DOHH2 (cell line): ENCODE data around the gene OR2M2.

ENCODE experiments used
- H3F3A ChIP-seq: fragments of 200-600 bp; sonication (generic), shearing (Covaris generic); 2 replicates; pipeline ENCODE4 v1.6.0; 2016; ENCODE audit warnings: antibody characterized with exemption, mild to moderate bottlenecking; ENCODE audit not compliant: control insufficient read depth, insufficient read depth
- H3K27ac ChIP-seq: fragments of 200-600 bp; sonication (generic); 2 replicates; pipeline ENCODE4 v1.5.1; 2014; ENCODE audit warnings: low read depth, mild to moderate bottlenecking, low read length, moderate library complexity
- H3K27me3 ChIP-seq: fragments of 200-600 bp; sonication (generic); 2 replicates; pipeline ENCODE4 v1.6.1; 2014; ENCODE audit warnings: mild to moderate bottlenecking, low read length, mixed read lengths; ENCODE audit not compliant: control insufficient read depth
- H3K36me3 ChIP-seq: fragments of 200-600 bp; sonication (generic); 2 replicates; pipeline ENCODE4 v1.6.1; 2014; ENCODE audit warnings: mild to moderate bottlenecking, low read length, moderate library complexity, mixed read lengths; ENCODE audit not compliant: control insufficient read depth
- H3K4me1 ChIP-seq: fragments of 200-600 bp; sonication (generic); 2 replicates; pipeline ENCODE4 v1.6.1; 2014; ENCODE audit warnings: mild to moderate bottlenecking, low read length, mixed read lengths; ENCODE audit not compliant: control insufficient read depth
- H3K4me2 ChIP-seq: fragments of 200-600 bp; sonication (generic); 2 replicates; pipeline ENCODE4 v1.6.0; 2014; ENCODE audit warnings: mild to moderate bottlenecking, low read length, moderate library complexity
- H3K4me3 ChIP-seq: fragments of 200-600 bp; sonication (generic); 2 replicates; pipeline ENCODE4 v1.5.1; 2014; ENCODE audit warnings: mild to moderate bottlenecking, low read length, mixed read lengths
- H3K79me2 ChIP-seq: fragments of 200-600 bp; sonication (generic); 2 replicates; pipeline ENCODE4 v1.6.1; 2014; ENCODE audit warnings: mild to moderate bottlenecking, low read length, mixed read lengths; ENCODE audit not compliant: control insufficient read depth
- H3K9me2 ChIP-seq: fragments of 200-600 bp; sonication (generic); replicated peaks from 2 replicates; pipeline ENCODE4 v1.6.1; 2014; ENCODE audit warnings: mild to moderate bottlenecking, low read length, mixed read lengths; ENCODE audit not compliant: control insufficient read depth
- H3K9me3 ChIP-seq: fragments of 200-600 bp; sonication (generic); 2 replicates; pipeline ENCODE4 v1.6.1; 2014; ENCODE audit warnings: antibody characterized with exemption, low read length, mixed read lengths; ENCODE audit not compliant: control insufficient read depth, insufficient read depth
- H4K20me1 ChIP-seq: fragments of 200-600 bp; sonication (generic); 2 replicates; pipeline ENCODE4 v1.6.0; 2014; ENCODE audit warnings: low read depth, mild to moderate bottlenecking, antibody characterized with exemption, low read length, moderate library complexity; ENCODE audit not compliant: control insufficient read depth, insufficient read depth
- EZH2phosphoT487 ChIP-seq: fragments of 200-600 bp; sonication (generic); IDR thresholded peaks from 2 replicates; pipeline ENCODE4 v1.6.1; 2017; ENCODE audit warnings: borderline replicate concordance, mild to moderate bottlenecking, antibody characterized with exemption, low read length, moderate library complexity, mixed read lengths
- TF ChIP-seq, protein P1 (sequence below): fragments of 200-600 bp; sonication (generic); IDR thresholded peaks from one replicate; pipeline ENCODE4 v1.5.1; 2014; ENCODE audit warnings: antibody characterized with exemption, mild to moderate bottlenecking, low read depth, low read length; ENCODE audit not compliant: poor library complexity, severe bottlenecking

Gene OR2M2

DNA sequence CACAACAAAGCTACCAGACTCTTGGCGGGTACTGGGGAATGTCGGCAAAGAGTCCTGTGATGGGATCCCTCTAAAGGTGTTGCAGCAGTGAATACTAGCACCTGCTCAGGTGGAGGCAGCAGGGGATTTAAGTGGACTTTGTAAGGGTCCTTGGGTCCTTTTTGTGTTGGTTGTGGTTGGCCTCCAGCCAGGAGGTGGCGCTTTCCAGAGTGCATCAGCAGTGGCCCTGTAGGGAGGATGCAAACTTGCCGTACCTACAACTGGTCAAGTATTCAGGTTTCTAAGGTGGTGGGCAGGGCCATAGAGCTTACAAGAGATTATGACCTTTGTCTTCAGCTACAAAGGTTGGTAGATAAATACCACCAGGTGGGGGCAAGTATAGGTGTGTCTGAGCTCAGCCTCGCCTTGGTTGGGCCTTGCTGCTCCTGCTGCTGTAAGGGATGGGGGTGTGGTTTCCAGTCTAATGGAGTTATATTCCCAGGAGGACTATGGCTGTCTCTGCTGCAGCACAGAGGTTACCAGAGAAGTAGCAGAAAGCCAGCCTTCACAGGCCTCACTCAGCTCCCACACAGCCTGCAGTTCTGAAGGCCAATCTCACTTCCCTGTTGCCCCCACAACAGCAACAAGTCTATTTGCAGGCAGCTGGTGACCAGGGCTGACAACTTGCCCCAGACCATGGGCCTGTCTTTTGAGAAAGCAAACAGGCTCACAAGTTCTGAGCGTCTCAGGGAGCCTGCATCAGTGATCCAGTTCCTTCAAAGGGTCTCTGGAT, 22.4 kb upstream of the OR2M2 start:
- Histone ChIP-seq H3K27ac (no peak overlapping the region), H3K4me1 (no peaks in the 10 kb centered on the region), H3K9me3 (no peaks in the 10 kb centered on the region), H3K9me2 (no peaks in the 10 kb centered on the region), H3K79me2 (no peaks in the 10 kb centered on the region), H3K4me2 (no peak overlapping the region), H4K20me1 (no peaks in the 10 kb centered on the region), H3K36me3 (no peaks in the 10 kb centered on the region), H3K27me3 (no peaks in the 10 kb centered on the region), H3K4me3 (no peak overlapping the region), H3F3A (no peaks in the 10 kb centered on the region)
- TF ChIP-seq, protein P1, sequence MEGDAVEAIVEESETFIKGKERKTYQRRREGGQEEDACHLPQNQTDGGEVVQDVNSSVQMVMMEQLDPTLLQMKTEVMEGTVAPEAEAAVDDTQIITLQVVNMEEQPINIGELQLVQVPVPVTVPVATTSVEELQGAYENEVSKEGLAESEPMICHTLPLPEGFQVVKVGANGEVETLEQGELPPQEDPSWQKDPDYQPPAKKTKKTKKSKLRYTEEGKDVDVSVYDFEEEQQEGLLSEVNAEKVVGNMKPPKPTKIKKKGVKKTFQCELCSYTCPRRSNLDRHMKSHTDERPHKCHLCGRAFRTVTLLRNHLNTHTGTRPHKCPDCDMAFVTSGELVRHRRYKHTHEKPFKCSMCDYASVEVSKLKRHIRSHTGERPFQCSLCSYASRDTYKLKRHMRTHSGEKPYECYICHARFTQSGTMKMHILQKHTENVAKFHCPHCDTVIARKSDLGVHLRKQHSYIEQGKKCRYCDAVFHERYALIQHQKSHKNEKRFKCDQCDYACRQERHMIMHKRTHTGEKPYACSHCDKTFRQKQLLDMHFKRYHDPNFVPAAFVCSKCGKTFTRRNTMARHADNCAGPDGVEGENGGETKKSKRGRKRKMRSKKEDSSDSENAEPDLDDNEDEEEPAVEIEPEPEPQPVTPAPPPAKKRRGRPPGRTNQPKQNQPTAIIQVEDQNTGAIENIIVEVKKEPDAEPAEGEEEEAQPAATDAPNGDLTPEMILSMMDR, result peak; percentile 19
- TF ChIP-seq EZH2phosphoT487, result no peak

DNA sequence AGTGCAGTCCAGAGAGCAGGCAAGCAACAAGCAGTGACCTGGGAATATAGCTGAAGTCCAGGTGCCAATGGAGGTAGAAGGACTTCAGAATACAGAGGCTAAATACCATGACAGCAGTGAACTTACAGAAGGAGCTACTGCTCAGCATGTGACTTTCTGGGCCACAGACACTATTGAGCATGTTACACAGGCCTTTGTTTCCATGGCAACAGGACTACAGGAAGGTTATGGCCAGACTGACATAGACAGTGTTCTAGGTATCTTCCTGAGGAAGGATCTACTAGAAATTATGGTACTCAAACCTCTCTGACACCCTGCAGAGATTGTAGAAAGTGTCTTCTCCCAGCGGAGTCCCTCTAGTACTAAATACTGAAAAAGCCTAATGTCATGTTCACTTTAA, 18.7 kb upstream of the OR2M2 start:
- Histone ChIP-seq H3K9me3 (no peaks in the 10 kb centered on the region; the same call in 1 of the 2 replicates), H3K27me3 (no peaks in the 10 kb centered on the region), H3K79me2 (no peaks in the 10 kb centered on the region), H3K4me2 (no peak overlapping the region), H3K4me3 (no peak overlapping the region), H3K4me1 (no peaks in the 10 kb centered on the region), H3K9me2 (no peaks in the 10 kb centered on the region), H3K27ac (no peak overlapping the region), H3F3A (no peaks in the 10 kb centered on the region), H4K20me1 (no peaks in the 10 kb centered on the region), H3K36me3 (no peaks in the 10 kb centered on the region)
- TF ChIP-seq, protein P1, result no peak
- no peak for TF ChIP-seq EZH2phosphoT487

DNA sequence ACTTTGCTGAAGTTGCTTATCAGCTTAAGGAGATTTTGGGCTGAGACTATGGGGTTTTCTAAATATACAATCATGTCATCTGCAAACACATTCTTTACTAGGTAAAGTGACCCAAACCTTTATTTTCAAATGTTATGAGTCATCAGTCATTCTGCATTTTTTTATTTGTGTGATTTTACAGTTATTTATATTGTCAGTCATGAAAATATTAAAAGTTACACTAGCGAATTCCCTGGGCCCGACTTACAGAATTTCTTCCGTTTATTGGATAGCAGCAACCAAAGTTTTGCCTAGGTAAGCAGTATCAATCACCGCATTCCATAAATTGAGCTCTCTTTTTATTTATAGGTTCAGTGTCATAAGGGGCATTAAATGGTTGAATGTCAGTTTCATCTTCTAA, 15.9 kb upstream of the OR2M2 start:
- TF ChIP-seq, protein P1, result no peak
- no peak for TF ChIP-seq EZH2phosphoT487
- Histone ChIP-seq H3K79me2 (no peaks in the 10 kb centered on the region), H3K27me3 (no peaks in the 10 kb centered on the region), H3K9me3 (no peaks in the 10 kb centered on the region; the same call in 1 of the 2 replicates), H3K4me2 (no peak overlapping the region), H3K27ac (no peak overlapping the region), H3F3A (no peaks in the 10 kb centered on the region), H3K9me2 (no peaks in the 10 kb centered on the region), H3K4me3 (no peak overlapping the region), H3K4me1 (no peaks in the 10 kb centered on the region), H4K20me1 (no peaks in the 10 kb centered on the region), H3K36me3 (no peaks in the 10 kb centered on the region)
